ENCODE results near the gene RBBP5.

GRCh38 chr1:205053296-205053695, 68.5 kb downstream of the RBBP5 start:
- no peak for TF ChIP-seq FOXP4 (CRISPR knock-in tag; IDR thresholded peaks at IDR 0.05)
- no peak for TF ChIP-seq ZNF232 (CRISPR knock-in tag; IDR thresholded peaks at IDR 0.05)
- no peak for TF ChIP-seq TEAD1 (CRISPR knock-in tag; IDR thresholded peaks at IDR 0.05)
